Upper lobe of left lung (tissue), 6 donors: ENCODE measurements around the gene KRT71. TPM values are rescaled to one million over a fixed set of nuclear protein-coding genes. Genes with fewer than 3 reads are reported as not detected.

ENCODE experiments used
- ATAC-seq, 2 donors: fragments of 200-7000 bp; cut with Tn5 transposase; one replicate each; pipeline ENCODE4 v1.9.1; 2022; ENCODE audit warnings: mild to moderate bottlenecking in 2 of 2, moderate library complexity in 2 of 2; ENCODE audit not compliant: low FRiP score in 2 of 2
- DNase-seq, 2 donors: peaks; one replicate each; pipeline ENCODE4 v3.0.0-alpha.2; 2019 to 2020
- H3K27ac ChIP-seq, 4 donors: fragments of 200-600 bp; sonication (generic); one replicate each; pipeline ENCODE4 v1.5.1; 2016 to 2019
- H3K27me3 ChIP-seq, 4 donors: fragments of 200-600 bp; sonication (generic); one replicate each; pipeline ENCODE4 v1.5.1; 2017 to 2019
- H3K36me3 ChIP-seq, 4 donors: fragments of 200-600 bp; sonication (generic); one replicate each; pipeline ENCODE4 v1.5.1; 2016 to 2019
- H3K4me1 ChIP-seq, 4 donors: fragments of 200-600 bp; sonication (generic); one replicate each; pipeline ENCODE4 v1.5.1; 2018 to 2019
- H3K4me3 ChIP-seq, 4 donors: fragments of 200-600 bp; sonication (generic); one replicate each; pipeline ENCODE4 v1.5.1; 2017 to 2019; ENCODE audit warnings: mild to moderate bottlenecking in 2 of 4, moderate library complexity in 1 of 4
- H3K9me3 ChIP-seq, 4 donors: fragments of 200-600 bp; sonication (generic); one replicate each; pipeline ENCODE4 v1.5.1; 2018 to 2019
- EP300 ChIP-seq, 4 donors: sonication (generic); formaldehyde crosslinking; IDR thresholded peaks; one replicate each; pipeline ENCODE4 v1.5.1; 2017; ENCODE audit warnings: antibody characterized with exemption in 4 of 4, control low read depth in 2 of 4
- POLR2A ChIP-seq, 4 donors: fragments of 450-650 bp; IDR thresholded peaks; one replicate each; pipeline ENCODE4 v1.5.1; 2016 to 2017; ENCODE audit warnings: antibody characterized with exemption in 4 of 4, mild to moderate bottlenecking in 2 of 4
- POLR2AphosphoS5 ChIP-seq, 2 donors: sonication (generic); formaldehyde crosslinking; IDR thresholded peaks; one replicate each; pipeline ENCODE4 v1.5.1; 2017; ENCODE audit warnings: antibody characterized with exemption in 2 of 2
- WGBS, 2 donors: methylation state at CpG; one replicate each; pipeline ENCODE4 v1.1.5; 2017 to 2018; 5-methylcytosine and 5-hydroxymethylcytosine counted together
- total RNA-seq, 6 donors: library from RNA; depleted of rRNA in 4 of 6; stranded (reverse); fragments of >200 nt in 4 of 6; gene quantifications; one replicate each; pipeline versions ENCODE4 v1.1.0 to v1.2.1, GENCODE V29; 2016 to 2021
- TF ChIP-seq, protein P1 (sequence below), 6 experiments: fragments of 450-650 bp in 4 of 6; fragments of 200-600 bp in 2 of 6; sonication (generic) in 2 of 6; IDR thresholded peaks; one replicate each; pipeline ENCODE4 v1.5.1; 2016 to 2019; ENCODE audit warnings: antibody characterized with exemption in 6 of 6
- donor health status: DM: no; HTN: no; CAD: no; lungs with moderate emphysema.
- donor health status: DM: no; HTN: yes; CAD: no; lungs with severe emphysema.

The KRT71 gene
- total RNA-seq, 6 donors from 2014 or later: not detected

DNA sequence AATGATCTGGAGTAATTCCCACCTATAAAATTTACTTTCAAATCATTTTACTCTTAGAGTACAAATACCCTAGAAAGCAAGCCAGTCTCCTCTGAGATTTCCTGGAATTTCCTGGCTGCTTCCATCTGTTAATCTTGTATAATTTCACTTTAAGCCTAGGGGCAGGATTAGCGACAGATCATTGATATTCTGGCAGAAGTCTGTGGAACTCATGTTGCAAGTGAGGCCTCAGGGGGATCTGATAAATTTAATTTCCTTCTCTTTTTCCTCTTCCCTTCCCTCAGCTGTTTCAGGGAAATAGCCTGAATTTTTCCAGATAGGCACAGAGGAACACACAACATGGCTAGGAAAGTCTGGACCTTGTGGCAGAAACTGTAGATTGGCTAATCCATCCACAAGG lies 54.0 kb downstream of the KRT71 start:
- no peak for ATAC-seq
- no peak overlapping the region for H3K4me3 ChIP-seq
- DNase-seq: no peak
- 32 to 77% methylated on average over 1 of the region's 1 CpG for WGBS, 2 donors
- no peaks in the 10 kb centered on the region for H3K9me3 ChIP-seq
- no peaks in the 10 kb centered on the region for H3K27me3 ChIP-seq
- TF ChIP-seq POLR2A (IDR thresholded peaks at IDR 0.05): no peak
- TF ChIP-seq EP300 (IDR thresholded peaks at IDR 0.05): no peak
- TF ChIP-seq POLR2AphosphoS5 (IDR thresholded peaks at IDR 0.05): no peak
- TF ChIP-seq, protein P1, sequence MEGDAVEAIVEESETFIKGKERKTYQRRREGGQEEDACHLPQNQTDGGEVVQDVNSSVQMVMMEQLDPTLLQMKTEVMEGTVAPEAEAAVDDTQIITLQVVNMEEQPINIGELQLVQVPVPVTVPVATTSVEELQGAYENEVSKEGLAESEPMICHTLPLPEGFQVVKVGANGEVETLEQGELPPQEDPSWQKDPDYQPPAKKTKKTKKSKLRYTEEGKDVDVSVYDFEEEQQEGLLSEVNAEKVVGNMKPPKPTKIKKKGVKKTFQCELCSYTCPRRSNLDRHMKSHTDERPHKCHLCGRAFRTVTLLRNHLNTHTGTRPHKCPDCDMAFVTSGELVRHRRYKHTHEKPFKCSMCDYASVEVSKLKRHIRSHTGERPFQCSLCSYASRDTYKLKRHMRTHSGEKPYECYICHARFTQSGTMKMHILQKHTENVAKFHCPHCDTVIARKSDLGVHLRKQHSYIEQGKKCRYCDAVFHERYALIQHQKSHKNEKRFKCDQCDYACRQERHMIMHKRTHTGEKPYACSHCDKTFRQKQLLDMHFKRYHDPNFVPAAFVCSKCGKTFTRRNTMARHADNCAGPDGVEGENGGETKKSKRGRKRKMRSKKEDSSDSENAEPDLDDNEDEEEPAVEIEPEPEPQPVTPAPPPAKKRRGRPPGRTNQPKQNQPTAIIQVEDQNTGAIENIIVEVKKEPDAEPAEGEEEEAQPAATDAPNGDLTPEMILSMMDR (IDR thresholded peaks at IDR 0.05): no peak
- H3K27ac ChIP-seq: no peak overlapping the region
- no peaks in the 10 kb centered on the region for H3K36me3 ChIP-seq
- H3K4me1 ChIP-seq: peaks cover 10 to 21% (median 16%) of the 10 kb centered on the region in 4 donors

DNA sequence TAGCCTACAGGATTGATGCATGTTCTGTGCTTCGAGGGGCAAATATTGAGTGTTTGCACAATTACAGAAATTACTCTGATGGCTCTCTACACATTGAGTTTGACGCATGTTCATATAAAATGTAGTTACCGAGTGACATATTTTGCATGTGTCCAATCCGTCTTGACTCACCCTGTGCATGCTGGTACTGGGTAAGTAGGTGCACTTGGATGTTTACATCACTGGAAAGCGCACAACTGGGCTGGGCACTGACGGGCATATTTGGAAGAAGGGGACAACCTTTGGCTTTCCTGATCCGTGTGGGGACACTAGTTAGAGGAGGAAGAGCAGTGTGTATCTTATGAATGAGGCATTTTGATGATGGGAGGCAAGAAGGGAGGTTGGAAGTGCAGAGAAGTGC lies 55.0 kb downstream of the KRT71 start:
- no peaks in the 10 kb centered on the region for H3K27me3 ChIP-seq
- peaks cover 10 to 27% (median 18%) of the 10 kb centered on the region in 4 donors for H3K4me1 ChIP-seq
- no peak for ATAC-seq
- no peak for DNase-seq
- no peaks in the 10 kb centered on the region for H3K9me3 ChIP-seq
- H3K4me3 ChIP-seq: no peak overlapping the region
- TF ChIP-seq, protein P1 (IDR thresholded peaks at IDR 0.05): no peak
- TF ChIP-seq EP300 (IDR thresholded peaks at IDR 0.05) (no peak), POLR2AphosphoS5 (IDR thresholded peaks at IDR 0.05) (no peak), POLR2A (IDR thresholded peaks at IDR 0.05) (no peak)
- no peak overlapping the region for H3K27ac ChIP-seq
- no peaks in the 10 kb centered on the region for H3K36me3 ChIP-seq
- WGBS, 2 donors: 77 to 81% methylated on average over 7 of the region's 7 CpGs

DNA sequence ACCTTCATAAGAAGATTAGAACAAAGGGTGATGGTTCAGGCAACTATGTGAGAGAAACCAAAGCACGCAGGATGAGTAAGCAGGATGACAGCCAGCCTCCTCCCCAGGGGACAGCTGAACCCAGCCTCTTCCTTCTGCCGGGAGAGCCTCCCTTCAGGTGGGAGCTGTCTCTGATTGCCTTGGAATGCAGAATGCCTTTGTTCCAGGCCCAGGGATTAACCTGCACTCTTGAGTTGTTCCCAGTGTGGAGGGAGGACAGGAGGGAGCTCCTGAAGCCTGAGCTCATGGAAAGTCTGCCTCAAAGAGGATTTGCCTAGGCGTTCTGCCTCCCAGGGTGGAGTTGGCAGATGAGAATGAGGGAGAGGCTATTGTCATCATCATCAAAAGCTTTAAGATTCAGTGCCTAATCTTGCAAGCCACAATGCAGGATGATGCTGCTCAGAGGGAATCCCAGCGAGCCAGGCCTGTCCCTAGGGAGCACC lies 56.3 kb downstream of the KRT71 start:
- Histone ChIP-seq H3K36me3 (no peaks in the 10 kb centered on the region), H3K27ac (no peak overlapping the region), H3K27me3 (no peaks in the 10 kb centered on the region), H3K4me3 (no peak overlapping the region), H3K9me3 (no peaks in the 10 kb centered on the region), H3K4me1 (peaks cover 10 to 27% (median 18%) of the 10 kb centered on the region in 4 donors)
- DNase-seq (no peak), ATAC-seq (peak in 1 of 2 donors; percentile 61)
- whole genome bisulfite sequencing, 2 donors: 73 to 88% methylated on average over 3 to 4 of the region's 4 CpGs
- TF ChIP-seq EP300 (IDR thresholded peaks at IDR 0.05): no peak
- TF ChIP-seq, protein P1 (IDR thresholded peaks at IDR 0.05): no peak
- no peak for TF ChIP-seq POLR2AphosphoS5 (IDR thresholded peaks at IDR 0.05)
- TF ChIP-seq POLR2A (IDR thresholded peaks at IDR 0.05): no peak

DNA sequence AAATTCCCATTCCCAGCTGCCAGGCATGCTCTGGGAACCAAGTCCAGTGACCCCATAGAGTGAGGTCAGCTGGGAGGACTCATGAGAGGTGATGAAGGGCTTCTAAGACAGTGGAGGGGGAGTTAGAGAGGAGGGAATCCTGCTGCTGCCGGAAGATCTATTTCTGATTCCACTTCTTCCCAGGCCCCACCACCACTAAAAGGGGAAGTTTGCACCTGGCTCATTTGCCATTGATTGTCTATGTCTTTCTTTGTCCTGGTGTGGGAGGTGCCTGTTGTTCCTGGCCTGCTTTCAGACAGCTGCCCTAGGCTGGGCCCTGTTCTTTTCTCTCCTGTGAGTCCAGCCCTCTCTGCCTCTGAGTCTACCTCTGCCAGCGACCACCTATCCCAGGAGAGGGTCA lies 56.9 kb downstream of the KRT71 start:
- no peaks in the 10 kb centered on the region for H3K36me3 ChIP-seq
- no peak overlapping the region for H3K27ac ChIP-seq
- DNase-seq (no peak), ATAC-seq (no peak)
- peaks cover 10 to 27% (median 18%) of the 10 kb centered on the region in 4 donors for H3K4me1 ChIP-seq
- H3K9me3 ChIP-seq: no peaks in the 10 kb centered on the region
- 63 to 78% methylated on average over 2 of the region's 2 CpGs for WGBS, 2 donors
- no peaks in the 10 kb centered on the region for H3K27me3 ChIP-seq
- H3K4me3 ChIP-seq: no peak overlapping the region
- no peak for TF ChIP-seq POLR2A (IDR thresholded peaks at IDR 0.05)
- TF ChIP-seq POLR2AphosphoS5 (IDR thresholded peaks at IDR 0.05): no peak
- TF ChIP-seq EP300 (IDR thresholded peaks at IDR 0.05): no peak
- TF ChIP-seq, protein P1 (IDR thresholded peaks at IDR 0.05): no peak

DNA sequence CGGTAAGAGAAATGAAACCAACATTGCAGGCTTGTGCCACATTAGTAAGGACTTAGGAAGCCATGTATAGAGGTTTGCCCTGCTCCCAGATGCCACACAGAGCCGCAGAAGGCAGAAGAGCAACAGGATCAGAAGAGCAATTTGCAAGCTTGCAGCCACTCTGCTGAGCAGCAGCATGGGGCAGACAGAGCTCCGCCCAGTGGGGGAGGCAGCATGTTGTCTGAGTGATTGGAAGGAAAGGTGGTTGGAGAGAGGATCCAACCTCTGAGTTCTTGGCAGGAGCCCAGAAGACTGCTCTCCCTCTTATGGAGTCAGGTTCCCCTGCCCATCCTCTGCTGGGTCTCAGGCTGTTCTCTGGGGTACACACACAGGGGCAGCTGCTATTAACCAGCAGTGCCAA lies 57.6 kb downstream of the KRT71 start:
- WGBS, 2 donors: 32 to 39% methylated on average over 3 of the region's 3 CpGs
- ATAC-seq (peak in 1 of 2 donors; percentile 20), DNase-seq (no peak)
- no peak overlapping the region for H3K4me3 ChIP-seq
- H3K4me1 ChIP-seq: peaks cover 10 to 27% (median 18%) of the 10 kb centered on the region in 4 donors
- H3K27ac ChIP-seq: peak overlapping the region in 1 of 4 donors; percentile 11
- no peaks in the 10 kb centered on the region for H3K27me3 ChIP-seq
- H3K9me3 ChIP-seq: no peaks in the 10 kb centered on the region
- no peak for TF ChIP-seq POLR2AphosphoS5 (IDR thresholded peaks at IDR 0.05)
- TF ChIP-seq, protein P1 (IDR thresholded peaks at IDR 0.05): no peak
- TF ChIP-seq EP300 (IDR thresholded peaks at IDR 0.05): no peak
- TF ChIP-seq POLR2A (IDR thresholded peaks at IDR 0.05): no peak
- no peaks in the 10 kb centered on the region for H3K36me3 ChIP-seq
